Measurements from ENCODE around the gene ARVCF. TPM values are rescaled to one million over a fixed set of nuclear protein-coding genes. Genes with fewer than 3 reads are reported as not detected.

ARVCF gene
- total and polyA plus RNA-seq, 7 donors: 3.6 to 28.0 (median 8.7) TPM

- 59 to 66% (median 60%) methylated on average over 2 of the region's 2 CpGs for WGBS, 3 donors
- H3K4me3 ChIP-seq: no peak overlapping the region
- H3K27me3 ChIP-seq (ENCODE audit: insufficient read depth in 3 of 3, low read length in 2 of 3): no peaks in the 10 kb centered on the region
- H3K9me3 ChIP-seq: no peaks in the 10 kb centered on the region
- intact Hi-C loops (cut with DNase I): no loop called here
- TF ChIP-seq CTCF (IDR thresholded peaks at IDR 0.05): no peak
- no peaks in the 10 kb centered on the region for H3K36me3 ChIP-seq (ENCODE audit: insufficient read depth in 1 of 2, low read depth in 1 of 2)
- peaks cover 17% of the 10 kb centered on the region for H3K4me1 ChIP-seq
- ATAC-seq (no peak), DNase-seq (peak in 1 of 2 donors; percentile 19)
- no peak overlapping the region for H3K27ac ChIP-seq
Observed at GRCh38 chr22:20002636-20003035, 14.0 kb downstream of the ARVCF start.

- Histone ChIP-seq H3K4me1 (peaks cover 17% of the 10 kb centered on the region), H3K4me3 (no peak overlapping the region), H3K27me3 (ENCODE audit: insufficient read depth in 3 of 3, low read length in 2 of 3) (no peaks in the 10 kb centered on the region), H3K9me3 (no peaks in the 10 kb centered on the region), H3K27ac (no peak overlapping the region), H3K36me3 (ENCODE audit: insufficient read depth in 1 of 2, low read depth in 1 of 2) (no peaks in the 10 kb centered on the region)
- DNase-seq: peak; percentile 6 to 19
- ATAC-seq: no peak
- 70 to 83% (median 71%) methylated on average over 9 of the region's 9 CpGs for WGBS, 3 donors
- intact Hi-C loops (cut with DNase I): no loop called here
- TF ChIP-seq CTCF (IDR thresholded peaks at IDR 0.05): no peak
Observed at GRCh38 chr22:20002128-20002527, 14.5 kb downstream of the ARVCF start.

GRCh38 chr22:20001082-20001638 is 15.5 kb downstream of the ARVCF start:
- Histone ChIP-seq H3K27ac (no peak overlapping the region), H3K4me1 (peaks cover 17% of the 10 kb centered on the region), H3K4me3 (no peak overlapping the region), H3K9me3 (no peaks in the 10 kb centered on the region), H3K36me3 (ENCODE audit: insufficient read depth in 1 of 2, low read depth in 1 of 2) (no peaks in the 10 kb centered on the region), H3K27me3 (ENCODE audit: insufficient read depth in 3 of 3, low read length in 2 of 3) (no peaks in the 10 kb centered on the region)
- DNase-seq: peak in 1 of 2 donors; percentile 6
- intact Hi-C loops (cut with DNase I): no loop called here
- 78 to 84% (median 81%) methylated on average over 11 of the region's 11 CpGs for WGBS, 3 donors
- TF ChIP-seq CTCF (IDR thresholded peaks at IDR 0.05): no peak
- ATAC-seq: no peak

- DNase-seq (peak; percentile 9 to 30), ATAC-seq (no peak)
- H3K9me3 ChIP-seq: no peaks in the 10 kb centered on the region
- H3K4me1 ChIP-seq: peaks cover 17% of the 10 kb centered on the region
- intact Hi-C loops (cut with DNase I): no loop called here
- no peak for TF ChIP-seq CTCF (IDR thresholded peaks at IDR 0.05)
- WGBS, 3 donors: 62 to 79% (median 66%) methylated on average over 13 to 14 of the region's 14 CpGs
- H3K27ac ChIP-seq: no peak overlapping the region
- H3K27me3 ChIP-seq (ENCODE audit: insufficient read depth in 3 of 3, low read length in 2 of 3): no peaks in the 10 kb centered on the region
- no peak overlapping the region for H3K4me3 ChIP-seq
- no peaks in the 10 kb centered on the region for H3K36me3 ChIP-seq (ENCODE audit: insufficient read depth in 1 of 2, low read depth in 1 of 2)
Observed at GRCh38 chr22:20000246-20001081, 16.2 kb downstream of the ARVCF start.

Measured in psoas muscle (tissue), 8 donors.